ENCODE data around the gene KCP.
"Not testable (repeated sequence)": the region's sequence is repeated elsewhere in the genome, so short reads cannot be mapped to it uniquely, and the experiment has no call there.

KCP gene

DNA sequence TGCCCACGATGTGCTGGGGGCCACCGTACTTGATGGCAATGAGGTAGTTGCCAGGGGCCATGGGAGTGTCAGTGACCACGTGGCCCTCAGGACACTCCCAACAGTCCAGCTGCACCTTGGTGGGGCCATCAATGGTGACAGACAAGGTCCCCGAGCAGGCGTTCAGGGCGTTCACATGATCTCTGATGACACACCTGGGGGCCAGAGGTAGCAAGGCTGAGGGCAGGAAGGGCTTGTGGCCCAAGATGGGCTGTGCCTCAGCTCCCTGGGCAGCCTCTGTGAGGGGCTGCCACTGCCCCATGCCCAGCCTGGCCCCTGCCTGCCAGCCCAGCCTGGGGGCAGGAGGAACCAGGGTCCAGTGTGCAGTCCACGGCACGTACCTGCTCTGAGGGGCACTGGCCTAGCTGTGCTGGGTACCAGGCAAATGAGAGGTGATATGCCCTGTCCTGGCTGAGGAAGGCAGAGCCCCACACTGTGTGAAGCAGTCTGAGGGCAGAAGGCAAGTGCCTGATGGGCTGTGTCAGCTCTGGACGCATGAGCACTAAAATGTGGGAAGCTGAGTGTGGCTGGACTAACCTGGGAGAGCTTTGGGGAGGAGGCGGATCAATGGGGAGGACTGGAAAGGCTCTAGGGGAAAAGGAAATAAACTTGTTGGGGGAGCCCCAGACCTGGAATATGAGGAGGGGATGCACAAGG is 3.5 kb upstream of the KCP start:
- Histone ChIP-seq H3K14ac (ENCODE audit: low read length in 2 of 2) (peak overlapping the region in 1 of 2 experiments; percentile 49), H4K91ac (ENCODE audit: low read length) (no peak overlapping the region), H3K4me2 (ENCODE audit: low read length, poor library complexity, severe bottlenecking) (no peak overlapping the region), H2AK5ac (ENCODE audit: low read length, severe bottlenecking) (no peak overlapping the region), H3K9ac (ENCODE audit: low read length) (no peak overlapping the region), H3K79me1 (replicated peaks; ENCODE audit: low read length, poor library complexity, severe bottlenecking) (no peaks in the 10 kb centered on the region), H2BK15ac (ENCODE audit: low read depth, poor library complexity, severe bottlenecking) (no peak overlapping the region), H2AFZ (ENCODE audit: low read depth, low read length) (no peak overlapping the region), H2BK5ac (ENCODE audit: low read depth, low read length, poor library complexity, severe bottlenecking) (no peak overlapping the region), H2BK120ac (ENCODE audit: low read depth, low read length) (no peak overlapping the region), H3K23ac (ENCODE audit: low read length in 2 of 2) (no peak overlapping the region), H3K36me3 (ENCODE audit: control insufficient read depth in 1 of 2, insufficient read depth in 2 of 2, low read depth in 1 of 2, low read length in 2 of 2) (no peaks in the 10 kb centered on the region), H3K4me3 (ENCODE audit: insufficient read depth in 1 of 2, low read depth in 1 of 2, low read length in 2 of 2) (no peak overlapping the region), H3K27me3 (ENCODE audit: control insufficient read depth in 1 of 2, insufficient read depth in 1 of 2, low read length in 2 of 2) (peaks cover 36 to 79% of the 10 kb centered on the region in 2 experiments), H2BK12ac (ENCODE audit: low read length in 2 of 2) (no peak overlapping the region), H3K4ac (ENCODE audit: low read depth in 1 of 2, low read length in 2 of 2) (no peak overlapping the region), H3K27ac (ENCODE audit: low read length, poor library complexity, severe bottlenecking) (no peak overlapping the region), H3K9me3 (ENCODE audit: control insufficient read depth, low read length) (no peaks in the 10 kb centered on the region), H4K8ac (ENCODE audit: low read length) (no peak overlapping the region), H3K4me1 (ENCODE audit: control insufficient read depth, insufficient read depth, low read depth, low read length) (peaks cover 26% of the 10 kb centered on the region), H3K18ac (ENCODE audit: low read depth in 1 of 2, low read length in 2 of 2) (no peak overlapping the region)
- 89% methylated on average over 10 of the region's 10 CpGs for WGBS
- no peak for DNase-seq

- not testable (repeated sequence) for DNase-seq; H3K4ac ChIP-seq (ENCODE audit: low read depth in 1 of 2, low read length in 2 of 2); H3K9me3 ChIP-seq (ENCODE audit: control insufficient read depth, low read length); H3K14ac ChIP-seq (ENCODE audit: low read length in 2 of 2); H3K79me1 ChIP-seq (replicated peaks; ENCODE audit: low read length, poor library complexity, severe bottlenecking); H2AFZ ChIP-seq (ENCODE audit: low read depth, low read length); H4K91ac ChIP-seq (ENCODE audit: low read length); H3K27ac ChIP-seq (ENCODE audit: low read length, poor library complexity, severe bottlenecking); H3K23ac ChIP-seq (ENCODE audit: low read length in 2 of 2); H2BK12ac ChIP-seq (ENCODE audit: low read length in 2 of 2); H2AK5ac ChIP-seq (ENCODE audit: low read length, severe bottlenecking); H3K4me3 ChIP-seq (ENCODE audit: insufficient read depth in 1 of 2, low read depth in 1 of 2, low read length in 2 of 2); H3K36me3 ChIP-seq (ENCODE audit: control insufficient read depth in 1 of 2, insufficient read depth in 2 of 2, low read depth in 1 of 2, low read length in 2 of 2); H3K9ac ChIP-seq (ENCODE audit: low read length); H2BK5ac ChIP-seq (ENCODE audit: low read depth, low read length, poor library complexity, severe bottlenecking); H3K18ac ChIP-seq (ENCODE audit: low read depth in 1 of 2, low read length in 2 of 2); H2BK15ac ChIP-seq (ENCODE audit: low read depth, poor library complexity, severe bottlenecking); H4K8ac ChIP-seq (ENCODE audit: low read length); H2BK120ac ChIP-seq (ENCODE audit: low read depth, low read length); H3K4me2 ChIP-seq (ENCODE audit: low read length, poor library complexity, severe bottlenecking)
- H3K4me1 ChIP-seq (ENCODE audit: control insufficient read depth, insufficient read depth, low read depth, low read length) = peaks cover 34% of the 10 kb centered on the region
- H3K27me3 ChIP-seq (ENCODE audit: control insufficient read depth in 1 of 2, insufficient read depth in 1 of 2, low read length in 2 of 2) = peaks cover 25 to 82% of the 10 kb centered on the region in 2 experiments
- 80% methylated on average over 1 of the region's 20 CpGs for WGBS
Measured at GRCh38 chr7:128912709-128913495, 2.4 kb upstream of the KCP start.

DNA sequence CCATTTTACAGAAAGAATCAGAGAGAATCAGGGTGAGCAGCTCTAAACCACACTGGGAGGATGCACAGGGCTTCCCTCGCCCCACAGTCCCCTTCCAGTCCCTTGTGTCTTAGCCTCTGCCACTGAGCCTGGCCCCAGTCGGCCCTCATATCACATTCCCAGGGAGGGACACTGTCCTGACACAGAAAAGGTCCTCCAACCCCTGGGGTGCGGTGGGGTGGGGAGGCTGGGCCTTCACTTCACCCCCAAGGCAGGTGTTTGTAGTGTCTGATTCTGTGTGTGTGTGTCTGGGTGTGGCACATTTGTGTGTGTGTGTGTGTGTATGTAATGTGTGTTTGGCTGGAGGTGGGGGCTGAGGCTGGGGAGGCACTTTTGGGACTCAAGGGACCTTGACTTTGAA is 1.8 kb upstream of the KCP start:
- H2BK120ac ChIP-seq (ENCODE audit: low read depth, low read length) = no peak overlapping the region
- H3K9me3 ChIP-seq (ENCODE audit: control insufficient read depth, low read length) = no peaks in the 10 kb centered on the region
- no peak overlapping the region for H3K4me3 ChIP-seq (ENCODE audit: insufficient read depth in 1 of 2, low read depth in 1 of 2, low read length in 2 of 2)
- H3K27me3 ChIP-seq (ENCODE audit: control insufficient read depth in 1 of 2, insufficient read depth in 1 of 2, low read length in 2 of 2) = peaks cover 24 to 84% of the 10 kb centered on the region in 2 experiments
- H2AFZ ChIP-seq (ENCODE audit: low read depth, low read length) = no peak overlapping the region
- no peak overlapping the region for H3K23ac ChIP-seq (ENCODE audit: low read length in 2 of 2)
- no peak overlapping the region for H2AK5ac ChIP-seq (ENCODE audit: low read length, severe bottlenecking)
- no peak overlapping the region for H3K14ac ChIP-seq (ENCODE audit: low read length in 2 of 2)
- H4K91ac ChIP-seq (ENCODE audit: low read length) = peak overlapping the region; percentile 61
- H3K79me1 ChIP-seq (replicated peaks; ENCODE audit: low read length, poor library complexity, severe bottlenecking) = peaks cover 10% of the 10 kb centered on the region
- H4K8ac ChIP-seq (ENCODE audit: low read length) = no peak overlapping the region
- H3K27ac ChIP-seq (ENCODE audit: low read length, poor library complexity, severe bottlenecking) = no peak overlapping the region
- H3K4ac ChIP-seq (ENCODE audit: low read depth in 1 of 2, low read length in 2 of 2) = peak overlapping the region in 1 of 2 experiments; percentile 70
- H3K18ac ChIP-seq (ENCODE audit: low read depth in 1 of 2, low read length in 2 of 2) = no peak overlapping the region
- no peak overlapping the region for H2BK5ac ChIP-seq (ENCODE audit: low read depth, low read length, poor library complexity, severe bottlenecking)
- peaks cover 34% of the 10 kb centered on the region for H3K4me1 ChIP-seq (ENCODE audit: control insufficient read depth, insufficient read depth, low read depth, low read length)
- H3K9ac ChIP-seq (ENCODE audit: low read length) = no peak overlapping the region
- DNase-seq = no peak
- H3K4me2 ChIP-seq (ENCODE audit: low read length, poor library complexity, severe bottlenecking) = no peak overlapping the region
- no peak overlapping the region for H2BK15ac ChIP-seq (ENCODE audit: low read depth, poor library complexity, severe bottlenecking)
- peaks cover 0 to 4% of the 10 kb centered on the region in 2 experiments for H3K36me3 ChIP-seq (ENCODE audit: control insufficient read depth in 1 of 2, insufficient read depth in 2 of 2, low read depth in 1 of 2, low read length in 2 of 2)
- peak overlapping the region in 1 of 2 experiments; percentile 47 for H2BK12ac ChIP-seq (ENCODE audit: low read length in 2 of 2)
- WGBS = 85% methylated on average over 3 of the region's 3 CpGs

GRCh38 chr7:128911423-128912031 is 1.0 kb upstream of the KCP start:
- Histone ChIP-seq H2AFZ (ENCODE audit: low read depth, low read length) (peak overlapping the region; percentile 57), H2AK5ac (ENCODE audit: low read length, severe bottlenecking) (peak overlapping the region; percentile 66), H2BK5ac (ENCODE audit: low read depth, low read length, poor library complexity, severe bottlenecking) (no peak overlapping the region)

More at GRCh38 chr7:128911423-128912031, 1.0 kb upstream of the KCP start:
- Histone ChIP-seq H3K27ac (ENCODE audit: low read length, poor library complexity, severe bottlenecking) (peak overlapping the region; percentile 36), H3K4ac (ENCODE audit: low read depth in 1 of 2, low read length in 2 of 2) (peak overlapping the region; percentile 44 to 60), H2BK12ac (ENCODE audit: low read length in 2 of 2) (peak overlapping the region; percentile 68 to 80), H3K18ac (ENCODE audit: low read depth in 1 of 2, low read length in 2 of 2) (peak overlapping the region; percentile 85 to 86), H3K27me3 (ENCODE audit: control insufficient read depth in 1 of 2, insufficient read depth in 1 of 2, low read length in 2 of 2) (peaks cover 16 to 84% of the 10 kb centered on the region in 2 experiments), H3K4me2 (ENCODE audit: low read length, poor library complexity, severe bottlenecking) (no peak overlapping the region), H3K4me3 (ENCODE audit: insufficient read depth in 1 of 2, low read depth in 1 of 2, low read length in 2 of 2) (no peak overlapping the region), H3K14ac (ENCODE audit: low read length in 2 of 2) (peak overlapping the region in 1 of 2 experiments; percentile 83), H3K36me3 (ENCODE audit: control insufficient read depth in 1 of 2, insufficient read depth in 2 of 2, low read depth in 1 of 2, low read length in 2 of 2) (peaks cover 0 to 12% of the 10 kb centered on the region in 2 experiments), H3K23ac (ENCODE audit: low read length in 2 of 2) (peak overlapping the region in 1 of 2 experiments; percentile 70), H4K91ac (ENCODE audit: low read length) (peak overlapping the region; percentile 84), H3K9ac (ENCODE audit: low read length) (no peak overlapping the region), H4K8ac (ENCODE audit: low read length) (peak overlapping the region; percentile 97), H3K9me3 (ENCODE audit: control insufficient read depth, low read length) (no peaks in the 10 kb centered on the region), H3K79me1 (replicated peaks; ENCODE audit: low read length, poor library complexity, severe bottlenecking) (peaks cover 14% of the 10 kb centered on the region), H2BK120ac (ENCODE audit: low read depth, low read length) (no peak overlapping the region), H3K4me1 (ENCODE audit: control insufficient read depth, insufficient read depth, low read depth, low read length) (peaks cover 34% of the 10 kb centered on the region), H2BK15ac (ENCODE audit: low read depth, poor library complexity, severe bottlenecking) (peak overlapping the region; percentile 58)
- DNase-seq = peak; percentile 63
- 36% methylated on average over 7 of the region's 8 CpGs for WGBS
